Cortex of kidney (tissue), 1 donor: Measurements from ENCODE around the gene MLPH.

Source experiments
- DNase-seq: peaks from one replicate; lab custom pipeline; 2025; lab: John Stamatoyannopoulos, UW

Gene MLPH

DNA sequence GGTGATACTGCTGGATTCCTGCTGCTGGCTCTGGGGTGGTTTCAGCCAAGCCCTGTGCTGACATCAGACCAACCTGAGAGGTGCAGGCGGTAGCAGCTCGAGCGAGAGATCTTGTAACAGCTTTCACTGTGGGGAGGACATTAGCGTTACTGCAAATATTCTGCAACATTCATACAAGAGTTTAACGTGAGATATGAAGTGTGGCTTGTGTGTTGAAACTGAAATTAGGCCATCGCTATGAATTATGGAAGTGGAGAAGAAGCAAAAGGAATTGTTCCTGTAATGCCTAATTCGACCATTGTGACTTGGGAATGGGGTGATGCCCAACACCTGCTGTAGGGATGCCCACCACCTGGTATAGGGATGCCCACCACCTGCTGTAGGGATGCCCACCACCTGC, 6.5 kb upstream of the MLPH start:
- no peak for DNase-seq

DNA sequence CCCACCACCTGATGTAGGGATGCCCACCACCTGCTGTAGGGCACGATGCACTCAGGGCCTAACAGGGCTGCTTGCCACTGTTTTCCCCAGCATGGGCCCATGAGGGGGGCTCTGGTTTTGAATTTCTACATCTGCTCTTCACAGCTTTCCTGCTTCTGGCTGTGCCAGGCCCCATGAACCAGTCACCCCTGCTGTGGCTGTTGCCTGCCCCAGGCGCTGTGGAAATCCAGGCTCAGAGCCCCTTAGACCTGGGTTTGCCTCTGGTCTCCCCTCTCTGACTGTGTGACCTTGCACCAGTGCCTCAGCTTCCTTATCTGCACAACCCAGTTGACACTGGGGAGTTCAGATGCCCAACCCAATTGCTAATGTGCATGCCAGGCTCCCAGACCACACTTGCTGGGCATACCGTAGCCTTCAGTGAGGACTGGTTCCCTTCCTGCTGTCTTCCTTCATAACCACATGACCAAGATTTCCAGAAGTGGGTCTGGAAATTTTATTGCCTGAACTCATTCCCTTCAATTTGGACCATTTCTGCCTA, 6.0 kb upstream of the MLPH start:
- DNase-seq: no peak

- DNase-seq: no peak
These were observed 4.6 kb upstream of the MLPH start for GRCh38 chr2:237482485-237482884.

- no peak for DNase-seq
These were observed 3.9 kb upstream of the MLPH start for GRCh38 chr2:237483018-237483731.

GRCh38 chr2:237485304-237485703, 1.7 kb upstream of the MLPH start:
- DNase-seq: no peak

GRCh38 chr2:237485844-237486243, 1.2 kb upstream of the MLPH start:
- no peak for DNase-seq

DNA sequence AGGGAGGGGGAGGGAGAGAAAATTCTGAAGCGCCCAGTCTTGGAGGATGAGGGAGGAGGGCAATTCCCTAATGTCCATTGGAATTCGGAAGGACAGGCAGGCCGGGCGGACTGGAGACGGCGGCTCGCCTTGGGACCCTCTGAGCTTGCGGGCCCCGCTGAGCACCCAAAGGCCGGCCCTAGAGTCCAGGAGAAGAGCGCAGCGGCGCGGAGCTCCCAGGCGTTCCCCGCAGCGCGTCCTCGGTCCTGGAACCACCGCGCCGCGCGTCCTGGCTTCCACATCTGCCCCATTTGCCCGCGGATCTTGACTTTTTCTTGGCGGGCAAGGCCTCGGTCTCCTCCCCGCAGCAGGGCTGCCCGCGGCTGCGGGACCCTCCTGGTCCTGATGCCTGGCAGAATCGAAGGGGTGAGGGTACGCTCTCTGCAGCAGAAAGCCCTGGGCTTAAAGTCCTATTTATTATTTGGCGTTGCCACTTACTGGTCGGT, 675 bp upstream of the MLPH start:
- DNase-seq: no peak

- no peak for DNase-seq
These were observed 445 bp downstream of the MLPH start for GRCh38 chr2:237487496-237487895.

GRCh38 chr2:237488295-237488694, 1.2 kb downstream of the MLPH start:
- DNase-seq: no peak

GRCh38 chr2:237488901-237489860, 2.1 kb downstream of the MLPH start:
- no peak for DNase-seq

DNA sequence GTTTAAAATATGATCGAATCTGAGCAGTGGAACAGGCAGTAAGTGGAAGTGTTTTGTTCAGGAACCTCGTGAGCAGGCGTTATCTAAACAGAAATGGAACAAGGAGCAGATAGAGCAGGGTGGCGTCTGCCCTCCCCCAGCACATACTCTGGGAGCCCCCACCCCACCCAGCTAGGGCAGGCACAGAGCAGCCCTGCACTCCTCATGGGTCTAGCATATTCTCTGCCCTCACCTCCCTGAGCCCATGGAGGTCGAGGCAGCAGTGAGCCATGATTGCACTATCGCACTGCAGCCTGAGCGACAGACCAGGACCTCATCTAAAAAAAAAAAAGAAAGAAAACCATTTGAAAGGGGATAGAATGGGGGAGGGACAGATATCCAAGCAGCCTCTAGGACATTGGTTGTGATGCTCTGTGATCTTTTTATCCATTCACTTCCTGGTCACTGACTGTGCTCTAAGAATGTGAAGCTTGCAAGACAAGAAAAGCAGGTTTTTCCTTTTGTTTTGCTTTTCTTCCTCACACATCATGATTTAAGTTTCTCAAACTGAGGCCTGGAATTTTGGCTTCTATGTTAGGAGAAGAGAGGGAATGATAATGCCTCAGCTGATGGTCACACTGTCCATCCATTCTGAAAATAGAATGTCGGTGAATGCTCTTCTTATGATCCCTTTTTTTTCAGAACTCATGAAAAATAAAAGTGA, 3.1 kb downstream of the MLPH start:
- no peak for DNase-seq

- DNase-seq: no peak
These were observed 3.7 kb downstream of the MLPH start for GRCh38 chr2:237490795-237491194.

DNA sequence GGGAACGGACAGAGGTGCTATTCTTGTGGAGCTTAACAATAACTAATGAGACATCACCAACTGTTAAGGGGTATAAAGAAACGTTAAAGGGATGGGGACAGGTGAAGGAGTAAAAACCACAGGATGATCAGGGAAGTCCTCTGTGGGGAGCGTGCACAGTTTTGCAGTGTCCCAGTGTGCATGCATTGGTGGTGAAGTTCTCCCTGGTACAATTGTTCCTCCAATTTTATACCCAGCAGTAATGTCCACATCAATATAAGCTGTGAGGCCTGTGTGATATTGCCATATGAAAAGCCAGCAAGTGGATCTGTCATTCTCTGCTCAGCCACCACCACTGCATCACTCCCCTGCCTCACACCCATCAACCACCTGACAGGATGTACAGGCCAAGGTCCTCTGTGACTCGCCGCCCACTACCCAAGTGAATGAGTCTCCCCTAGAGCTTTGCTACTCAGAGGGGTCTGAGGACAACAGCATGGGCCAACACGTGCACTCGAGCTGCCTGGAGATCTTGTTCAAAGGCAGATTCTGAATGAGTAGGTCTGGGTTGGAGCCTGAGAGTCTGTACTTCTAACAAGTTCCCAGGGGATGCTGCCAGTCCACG, 4.6 kb downstream of the MLPH start:
- no peak for DNase-seq

DNA sequence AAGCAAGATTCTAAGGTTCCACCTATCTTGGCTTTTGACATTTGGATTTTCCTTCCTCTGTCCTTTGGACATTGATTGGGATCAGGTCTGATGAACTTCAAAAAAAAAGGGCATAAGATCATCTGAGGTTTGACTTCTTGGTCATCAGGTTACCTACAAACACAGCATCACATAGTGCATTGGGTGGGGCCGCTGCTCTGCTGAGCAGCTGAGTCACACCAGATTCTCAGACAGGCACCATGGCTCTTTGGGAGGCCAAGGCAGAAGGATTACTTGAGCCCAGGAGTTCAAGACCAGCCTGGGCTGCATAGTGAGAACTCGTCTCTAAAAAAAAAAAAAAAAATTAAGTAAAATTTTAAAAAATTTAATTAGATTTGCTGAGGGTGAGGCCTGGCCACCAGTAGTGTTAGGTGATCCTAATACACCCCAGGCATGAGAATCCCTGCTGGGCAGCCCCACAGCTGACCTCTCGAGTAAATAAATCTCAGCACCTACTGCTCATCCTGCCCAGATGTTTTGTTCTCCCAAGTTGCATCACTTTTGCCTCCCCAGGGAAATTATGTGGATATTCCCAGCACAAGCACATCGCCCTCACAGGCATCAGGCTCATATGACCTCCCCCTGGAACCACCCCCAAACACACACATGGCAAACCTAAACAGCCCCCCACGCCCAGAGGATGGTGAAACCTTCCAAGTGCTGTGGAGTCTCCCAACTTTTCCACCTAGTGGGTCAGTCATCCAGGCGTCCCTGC, 5.3 kb downstream of the MLPH start:
- no peak for DNase-seq

- DNase-seq: no peak
These were observed 7.0 kb downstream of the MLPH start for GRCh38 chr2:237494066-237494465.

GRCh38 chr2:237495521-237496117, 8.6 kb downstream of the MLPH start:
- DNase-seq: no peak

DNA sequence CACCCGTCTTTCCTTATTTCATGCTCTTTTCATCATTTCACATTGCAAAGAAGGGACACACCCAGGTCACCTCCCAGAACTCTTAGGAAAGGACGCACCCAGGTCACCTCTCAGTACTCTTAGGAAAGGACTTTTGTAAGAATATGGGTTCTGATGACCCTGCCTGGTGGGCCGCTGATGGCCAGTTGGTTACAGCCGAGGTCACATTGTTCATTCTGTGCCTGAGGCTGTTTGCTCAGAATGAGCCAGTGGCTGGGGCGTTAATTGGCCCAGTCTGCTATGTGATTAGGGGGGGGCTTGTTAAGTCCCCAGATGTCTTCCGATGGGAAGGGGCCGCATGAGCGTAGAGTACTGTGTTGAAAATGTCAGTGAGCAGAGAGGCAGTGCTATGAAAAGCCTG, 9.4 kb downstream of the MLPH start:
- no peak for DNase-seq

- DNase-seq: no peak
These were observed 10.2 kb downstream of the MLPH start for GRCh38 chr2:237497009-237497837.

DNA sequence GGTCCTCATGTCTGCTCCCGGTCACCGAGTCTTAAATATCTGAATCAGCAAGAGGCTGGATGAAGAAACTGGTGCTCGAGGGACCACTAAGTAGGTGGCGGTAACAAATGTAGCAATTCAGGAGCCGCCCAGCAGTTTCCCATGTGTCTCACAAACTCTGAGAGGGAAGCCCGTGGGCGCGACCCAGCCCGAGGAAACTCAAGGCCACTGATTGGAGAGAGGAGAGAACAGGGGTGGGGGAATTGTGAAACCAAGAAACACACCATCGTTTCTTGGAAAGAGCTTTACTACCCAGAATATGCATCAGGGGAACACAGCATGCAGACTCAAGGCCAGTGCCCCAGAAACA, 10.8 kb downstream of the MLPH start:
- DNase-seq: no peak

DNA sequence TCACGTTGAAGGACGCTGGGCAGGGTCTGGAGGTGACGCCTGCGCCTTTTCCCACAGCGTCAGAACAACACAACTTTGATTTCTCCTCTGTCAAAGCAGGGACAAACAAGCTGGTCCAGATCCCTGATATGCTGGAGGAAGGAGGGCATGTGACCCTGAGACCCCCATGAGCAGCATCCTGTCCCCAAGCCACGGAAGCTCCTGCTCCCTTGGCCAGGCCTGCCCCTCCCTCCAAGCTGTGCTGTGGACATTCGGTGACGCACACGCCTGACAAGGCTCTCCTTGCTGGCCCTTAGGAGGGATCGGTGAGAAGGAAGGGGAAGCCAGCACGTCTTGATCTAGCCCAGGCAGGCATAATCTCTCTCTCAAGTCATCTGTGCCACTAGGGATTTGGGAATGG, 11.3 kb downstream of the MLPH start:
- DNase-seq: no peak
